Measurements from ENCODE around the gene OR2C3.

OR2C3 gene

DNA sequence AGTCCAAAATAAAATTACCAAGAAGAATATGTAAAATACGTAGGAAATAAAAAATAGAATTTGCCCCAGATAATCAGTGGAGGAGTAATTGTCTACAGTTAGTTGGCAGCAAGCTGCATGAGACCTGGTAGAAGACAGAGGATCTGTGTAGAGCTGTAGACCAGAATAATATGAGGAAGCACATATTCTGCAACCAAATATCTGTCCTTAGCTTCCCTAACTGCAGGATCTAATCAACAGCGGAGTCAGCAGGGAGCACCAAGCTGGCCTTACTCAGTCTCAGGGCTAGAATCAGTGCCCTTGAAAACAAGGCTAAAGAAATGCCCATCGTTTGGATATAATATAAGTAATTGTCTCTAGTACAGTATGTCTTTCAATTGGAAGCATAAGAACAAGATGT, 6.6 kb upstream of the OR2C3 start:
- POLR2A ChIA-PET = no interaction called here
- TF ChIP-seq, protein P1, sequence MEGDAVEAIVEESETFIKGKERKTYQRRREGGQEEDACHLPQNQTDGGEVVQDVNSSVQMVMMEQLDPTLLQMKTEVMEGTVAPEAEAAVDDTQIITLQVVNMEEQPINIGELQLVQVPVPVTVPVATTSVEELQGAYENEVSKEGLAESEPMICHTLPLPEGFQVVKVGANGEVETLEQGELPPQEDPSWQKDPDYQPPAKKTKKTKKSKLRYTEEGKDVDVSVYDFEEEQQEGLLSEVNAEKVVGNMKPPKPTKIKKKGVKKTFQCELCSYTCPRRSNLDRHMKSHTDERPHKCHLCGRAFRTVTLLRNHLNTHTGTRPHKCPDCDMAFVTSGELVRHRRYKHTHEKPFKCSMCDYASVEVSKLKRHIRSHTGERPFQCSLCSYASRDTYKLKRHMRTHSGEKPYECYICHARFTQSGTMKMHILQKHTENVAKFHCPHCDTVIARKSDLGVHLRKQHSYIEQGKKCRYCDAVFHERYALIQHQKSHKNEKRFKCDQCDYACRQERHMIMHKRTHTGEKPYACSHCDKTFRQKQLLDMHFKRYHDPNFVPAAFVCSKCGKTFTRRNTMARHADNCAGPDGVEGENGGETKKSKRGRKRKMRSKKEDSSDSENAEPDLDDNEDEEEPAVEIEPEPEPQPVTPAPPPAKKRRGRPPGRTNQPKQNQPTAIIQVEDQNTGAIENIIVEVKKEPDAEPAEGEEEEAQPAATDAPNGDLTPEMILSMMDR (IDR thresholded peaks at IDR 0.05; ENCODE audit: control extremely low read depth, extremely low read depth, low read depth, missing control alignments) = no peak
- no peak for DNase-seq (ENCODE audit: extremely low spot score)
- CTCF ChIA-PET = interaction anchor here (1.0 kb wide), 1 partner anchor 19 kb away, joined by 3 read pairs; no protein-coding TSS in a partner anchor

DNA sequence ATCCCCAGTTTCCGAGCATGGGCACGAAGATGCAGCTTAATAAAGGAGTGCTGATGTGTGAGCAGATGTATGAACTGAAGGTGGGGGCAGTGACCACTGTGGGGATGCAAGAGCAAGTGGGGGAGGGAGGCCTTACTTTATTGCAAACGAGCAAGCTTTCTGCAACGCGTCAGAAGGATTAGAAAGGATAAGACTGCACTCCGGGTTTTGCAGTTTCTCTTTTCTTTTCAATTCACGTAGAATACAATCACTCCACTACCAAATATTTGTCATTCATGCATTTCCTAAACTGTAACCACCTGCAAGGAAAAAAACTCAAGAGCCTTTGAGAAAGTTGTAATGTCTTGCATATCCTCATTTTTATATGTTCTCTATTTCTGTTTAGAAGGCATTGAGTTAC, 4.3 kb upstream of the OR2C3 start:
- no peak for DNase-seq (ENCODE audit: extremely low spot score)
- ChIA-PET POLR2A (interaction anchor here (0.6 kb wide), 1 partner anchor 222 kb away, joined by 3 read pairs; no protein-coding TSS in a partner anchor), CTCF (interaction anchor here (1.1 kb wide), 1 partner anchor 9 kb away, joined by 3 read pairs; no protein-coding TSS in a partner anchor)
- TF ChIP-seq, protein P1 (IDR thresholded peaks at IDR 0.05; ENCODE audit: control extremely low read depth, extremely low read depth, low read depth, missing control alignments) = no peak

DNA sequence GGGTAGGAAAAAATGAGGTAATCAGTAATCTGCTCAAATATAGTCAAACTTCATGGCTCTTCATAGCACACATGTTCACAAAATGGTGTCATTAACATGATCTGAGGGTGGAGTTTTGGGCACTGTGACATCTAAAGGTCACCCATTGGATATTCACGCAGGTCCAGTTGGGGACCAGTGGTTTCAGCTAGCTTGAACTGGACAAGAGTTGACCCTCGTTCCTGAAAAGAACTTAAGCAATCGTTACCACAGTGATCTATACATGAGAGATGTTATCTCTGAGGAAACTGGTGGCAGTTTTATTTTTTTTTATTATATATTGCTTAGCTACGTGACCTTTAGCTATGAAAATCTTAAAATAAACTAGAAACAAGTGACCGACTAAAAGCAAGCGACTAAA, 3.0 kb upstream of the OR2C3 start:
- DNase-seq (ENCODE audit: extremely low spot score) = no peak
- ChIA-PET CTCF (interaction anchor here (1.3 kb wide), 1 partner anchor 19 kb away, joined by 3 read pairs; no protein-coding TSS in a partner anchor), POLR2A (no interaction called here)
- TF ChIP-seq, protein P1 (IDR thresholded peaks at IDR 0.05; ENCODE audit: control extremely low read depth, extremely low read depth, low read depth, missing control alignments) = no peak

DNA sequence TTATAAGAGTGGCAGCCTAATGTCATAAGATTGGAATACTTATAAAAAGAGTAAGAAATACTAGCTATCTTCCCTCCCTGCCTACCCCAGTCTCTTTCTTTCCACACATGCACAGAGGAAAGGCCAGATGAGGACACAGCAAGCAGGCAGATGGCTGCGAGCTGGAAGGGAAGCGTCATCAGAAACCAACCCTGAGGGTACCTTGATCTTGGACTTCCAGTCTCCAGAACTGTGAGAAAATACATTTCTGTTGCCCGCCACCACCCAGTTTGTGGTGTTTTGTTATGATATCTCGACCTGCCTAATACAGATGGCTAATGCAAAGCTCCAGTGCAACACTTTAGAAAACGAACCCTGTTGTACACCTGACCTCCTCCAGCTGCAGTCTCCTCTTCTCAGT, 2.3 kb upstream of the OR2C3 start:
- ChIA-PET CTCF (interaction anchor here (1.3 kb wide), 1 partner anchor 19 kb away, joined by 3 read pairs; no protein-coding TSS in a partner anchor), POLR2A (no interaction called here)
- no peak for DNase-seq (ENCODE audit: extremely low spot score)
- TF ChIP-seq, protein P1 (IDR thresholded peaks at IDR 0.05; ENCODE audit: control extremely low read depth, extremely low read depth, low read depth, missing control alignments) = no peak

DNA sequence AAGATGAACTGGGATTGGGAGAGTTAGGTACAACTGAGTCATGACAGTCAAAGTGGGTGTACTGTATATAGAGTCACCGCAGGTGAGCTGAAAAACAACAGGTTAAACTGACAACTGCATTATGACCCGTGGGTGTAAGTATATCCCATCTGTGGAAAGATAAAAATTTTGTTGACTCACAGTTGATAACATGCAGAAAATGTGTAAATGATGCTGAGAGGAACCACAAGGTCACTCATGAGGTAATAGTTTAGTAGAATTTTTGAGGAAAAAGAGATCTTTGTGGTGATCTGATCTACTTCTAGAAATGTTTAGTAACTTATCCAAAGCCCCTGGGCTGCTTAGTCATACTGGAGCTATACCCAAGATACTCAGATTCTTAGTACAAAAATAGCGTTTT, 838 bp downstream of the OR2C3 start:
- no peak for DNase-seq (ENCODE audit: extremely low spot score)
- CTCF ChIA-PET = no interaction called here
- TF ChIP-seq, protein P1 (IDR thresholded peaks at IDR 0.05; ENCODE audit: control extremely low read depth, extremely low read depth, low read depth, missing control alignments) = no peak
- POLR2A ChIA-PET = no interaction called here

DNA sequence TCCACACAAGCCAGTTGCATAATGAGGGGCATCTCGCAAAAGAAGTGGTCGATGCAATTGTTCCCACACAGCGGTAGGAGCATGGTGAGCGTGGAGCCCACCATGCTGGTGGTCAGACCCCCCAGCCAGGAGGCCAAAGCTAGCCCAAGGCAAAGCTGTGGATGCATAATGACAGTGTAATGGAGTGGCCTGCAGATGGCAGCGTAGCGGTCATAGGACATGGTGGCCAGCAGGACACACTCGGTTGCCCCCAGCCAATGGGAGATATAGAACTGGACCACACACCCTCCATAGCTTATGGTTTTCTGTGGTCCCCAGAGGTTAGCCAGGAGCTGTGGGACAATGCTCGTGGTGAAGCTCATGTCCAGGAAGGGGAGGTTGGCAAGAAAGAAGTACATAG, 4.3 kb downstream of the OR2C3 start:
- ChIA-PET POLR2A (no interaction called here), CTCF (interaction anchor here (1.0 kb wide), 2 partner anchors 8 to 15 kb away, joined by 3 read pairs; no protein-coding TSS in a partner anchor)
- DNase-seq (ENCODE audit: extremely low spot score) = no peak
- TF ChIP-seq, protein P1 (IDR thresholded peaks at IDR 0.05; ENCODE audit: control extremely low read depth, extremely low read depth, low read depth, missing control alignments) = no peak

Measured in GM10248 (cell line).